SK-N-SH (cell line): ENCODE data around the gene BMPR1A. TPM values are rescaled to one million over a fixed set of nuclear protein-coding genes. Genes with fewer than 3 reads are reported as not detected.

Experiments used
- CTCF ChIA-PET: fragments of 300-600, 350-600 bp; formaldehyde crosslinking; extraction: SDS; loops from one replicate; lab custom pipeline; 2021; lab: Yijun Ruan, JAX
- POLR2A ChIA-PET: fragments of 350-600 bp; sonication (Branson Sonifier 250); formaldehyde crosslinking; extraction: SDS; loops from one replicate; lab custom pipeline; 2020; ENCODE audit warnings: antibody characterized with exemption, inconsistent platforms; lab: Yijun Ruan, JAX
- DNase-seq: peaks from one replicate; pipeline ENCODE4 v3.0.0; 2012
- H2AFZ ChIP-seq: fragments of 200-600 bp; sonication (generic); 2 replicates; pipeline ENCODE4 v1.8.1; 2016; ENCODE audit warnings: antibody characterized with exemption, mild to moderate bottlenecking, low read depth
- H3F3A ChIP-seq: fragments of 200-600 bp; sonication (generic); replicated peaks from 2 replicates; pipeline ENCODE3; 2016; ENCODE audit warnings: antibody characterized with exemption, mild to moderate bottlenecking; ENCODE audit not compliant: insufficient read depth
- H3K27ac ChIP-seq, 2 experiments: fragments of 200-500 bp in 1 of 2; fragments of 200-600 bp in 1 of 2; sonication (Bioruptor generic) in 1 of 2; sonication (generic), shearing (Covaris generic) in 1 of 2; 2 replicates each; pipeline versions ENCODE4 v1.5.1 to v1.6.1; 2014 to 2016; ENCODE audit warnings: low read depth in 2 of 2, inconsistent platforms in 1 of 2, low read length in 1 of 2, mild to moderate bottlenecking in 1 of 2, mixed read lengths in 1 of 2
- H3K27me3 ChIP-seq: fragments of 200-600 bp; sonication (generic), shearing (Covaris generic); 2 replicates; pipeline ENCODE4 v1.6.1; 2016; ENCODE audit warnings: mixed run types; ENCODE audit not compliant: insufficient read depth
- H3K36me3 ChIP-seq, 2 experiments: fragments of 200-500 bp in 1 of 2; fragments of 200-600 bp in 1 of 2; sonication (Bioruptor generic) in 1 of 2; sonication (generic) in 1 of 2; replicated peaks in 1 of 2; 2 replicates each; pipeline versions ENCODE3 to v1.5.1; 2014 to 2016; ENCODE audit warnings: low read length in 1 of 2, mild to moderate bottlenecking in 1 of 2; ENCODE audit not compliant: insufficient read depth in 2 of 2, control insufficient read depth in 1 of 2
- H3K4me1 ChIP-seq, 2 experiments: fragments of 200-500 bp in 1 of 2; fragments of 200-600 bp in 1 of 2; sonication (Bioruptor generic) in 1 of 2; sonication (generic), shearing (Covaris generic) in 1 of 2; 2 replicates each; pipeline versions ENCODE4 v1.5.1 to v1.6.1; 2014 to 2016; ENCODE audit warnings: low read depth in 1 of 2, low read length in 1 of 2, mixed run types in 1 of 2; ENCODE audit not compliant: insufficient read depth in 2 of 2, control insufficient read depth in 1 of 2
- H3K4me2 ChIP-seq: fragments of 200-600 bp; sonication (generic), shearing (Covaris generic); 2 replicates; pipeline ENCODE4 v1.6.1; 2017; ENCODE audit warnings: mixed run types
- H3K4me3 ChIP-seq, 2 experiments: fragments of 200-500 bp in 1 of 2; fragments of 200-600 bp in 1 of 2; sonication (Bioruptor generic) in 1 of 2; sonication (generic), shearing (Covaris generic) in 1 of 2; 2 replicates each; pipeline versions ENCODE4 v1.5.1 to v1.8.1; 2014 to 2016; ENCODE audit warnings: low read depth in 2 of 2, inconsistent platforms in 1 of 2, low read length in 1 of 2, mild to moderate bottlenecking in 1 of 2, mixed read lengths in 1 of 2, moderate library complexity in 1 of 2
- H3K79me2 ChIP-seq: fragments of 200-600 bp; sonication (generic); 2 replicates; pipeline ENCODE4 v1.8.1; 2017; ENCODE audit warnings: mild to moderate bottlenecking; ENCODE audit not compliant: insufficient read depth
- H3K9ac ChIP-seq: fragments of 200-600 bp; sonication (generic); 2 replicates; pipeline ENCODE4 v1.6.1; 2017; ENCODE audit warnings: mixed run types
- H3K9me2 ChIP-seq: fragments of 200-600 bp; sonication (generic); 2 replicates; pipeline ENCODE4 v1.6.1; 2017; ENCODE audit warnings: mixed run types
- H3K9me3 ChIP-seq: fragments of 200-600 bp; sonication (generic); 2 replicates; pipeline ENCODE4 v1.6.1; 2017; ENCODE audit warnings: mixed run types, mild to moderate bottlenecking, moderate library complexity
- H4K20me1 ChIP-seq: fragments of 200-600 bp; sonication (generic); 2 replicates; pipeline ENCODE4 v1.6.1; 2017; ENCODE audit warnings: mild to moderate bottlenecking, mixed run types; ENCODE audit not compliant: insufficient read depth
- CHD2 ChIP-seq: fragments of 150-350 bp; IDR thresholded peaks from 2 replicates; pipeline ENCODE4 v1.6.1; 2018; ENCODE audit warnings: low read length; ENCODE audit not compliant: partially characterized antibody
- ELF1 ChIP-seq: IDR thresholded peaks from 2 replicates; pipeline ENCODE4 v1.4.0; 2012
- EP300 ChIP-seq, 2 experiments: IDR thresholded peaks; 2 replicates each; pipeline versions ENCODE4 v1.4.0 to v1.6.1; 2012; ENCODE audit warnings: borderline replicate concordance in 1 of 2, low read depth in 1 of 2, low read length in 1 of 2
- FOSL2 ChIP-seq: IDR thresholded peaks from 2 replicates; pipeline ENCODE4 v1.4.0; 2012; ENCODE audit warnings: low read depth, mild to moderate bottlenecking, moderate library complexity, borderline replicate concordance
- FOXJ3 ChIP-seq: sonication (generic); formaldehyde crosslinking; IDR thresholded peaks from 2 replicates; pipeline ENCODE4 v1.5.1; 2020; ENCODE audit warnings: mild to moderate bottlenecking, missing genetic modification reagents
- JUND ChIP-seq: IDR thresholded peaks from 2 replicates; pipeline ENCODE4 v1.4.0; 2012
- MEF2A ChIP-seq: IDR thresholded peaks from 2 replicates; pipeline ENCODE4 v1.4.0; 2012; ENCODE audit warnings: low read depth, borderline replicate concordance
- NFIC ChIP-seq: IDR thresholded peaks from 2 replicates; pipeline ENCODE4 v1.4.0; 2012; ENCODE audit warnings: borderline replicate concordance
- NRF1 ChIP-seq: IDR thresholded peaks from 2 replicates; pipeline ENCODE4 v1.6.1; 2012; ENCODE audit warnings: low read depth, mild to moderate bottlenecking, low read length
- POLR2AphosphoS5 ChIP-seq: IDR thresholded peaks from 2 replicates; pipeline ENCODE4 v1.6.1; 2012; ENCODE audit warnings: low read depth, low read length
- RAD21 ChIP-seq: IDR thresholded peaks from 2 replicates; pipeline ENCODE4 v1.6.1; 2012; ENCODE audit warnings: mild to moderate bottlenecking, low read length
- RFX5 ChIP-seq: IDR thresholded peaks from 2 replicates; pipeline ENCODE4 v1.6.1; 2012; ENCODE audit warnings: mild to moderate bottlenecking, improper control_type of control experiment, low read length
- RXRA ChIP-seq: IDR thresholded peaks from 2 replicates; pipeline ENCODE4 v1.4.0; 2012; ENCODE audit warnings: low read depth, mild to moderate bottlenecking, borderline replicate concordance
- SIN3A ChIP-seq: IDR thresholded peaks from 2 replicates; pipeline ENCODE4 v1.6.1; 2012; ENCODE audit warnings: low read depth, mild to moderate bottlenecking, low read length, moderate library complexity, borderline replicate concordance
- SMC3 ChIP-seq: IDR thresholded peaks from 2 replicates; pipeline ENCODE4 v1.6.1; 2012; ENCODE audit warnings: low read depth, low read length, improper control_type of control experiment
- TAF1 ChIP-seq: IDR thresholded peaks from 2 replicates; pipeline ENCODE4 v1.6.1; 2012; ENCODE audit warnings: low read depth, mild to moderate bottlenecking, low read length, moderate library complexity, borderline replicate concordance
- WGBS: methylation state at CpG from one replicate; pipeline ENCODE4 v1.1.6; 2017; ENCODE audit warnings: low lambda C conversion rate; 5-methylcytosine and 5-hydroxymethylcytosine counted together
- polyA plus RNA-seq, 3 experiments: library from polyadenylated mRNA; depleted of rRNA; stranded (reverse); fragments of >200 nt; gene quantifications; 2 replicates each; pipeline ENCODE4 v1.2.3, GENCODE V29; 2012
- TF ChIP-seq, protein P1 (sequence below): IDR thresholded peaks from 2 replicates; pipeline ENCODE4 v1.4.0; 2012; ENCODE audit warnings: low read depth
- TF ChIP-seq, protein P2 (sequence below): fragments of 150-350 bp; IDR thresholded peaks from 2 replicates; pipeline ENCODE4 v1.6.1; 2017; ENCODE audit warnings: antibody characterized with exemption, low read length, low read depth, borderline replicate concordance
- TF ChIP-seq, protein P3 (sequence below): IDR thresholded peaks from 2 replicates; pipeline ENCODE4 v1.4.0; 2012; ENCODE audit warnings: low read depth, borderline replicate concordance
- TF ChIP-seq, protein P4 (sequence below): IDR thresholded peaks from 2 replicates; pipeline ENCODE4 v1.6.1; 2012; ENCODE audit warnings: mild to moderate bottlenecking, low read depth, low read length, moderate library complexity
- TF ChIP-seq, protein P5 (sequence below): IDR thresholded peaks from 2 replicates; pipeline ENCODE4; 2012
- TF ChIP-seq, protein P6 (sequence below): IDR thresholded peaks from 2 replicates; pipeline ENCODE4 v1.4.0; 2012; ENCODE audit warnings: low read depth, borderline replicate concordance

BMPR1A gene
- polyA plus RNA-seq, 1 of the 3 experiments (the other 2 are of a cell fraction), result 12.7 TPM

DNA sequence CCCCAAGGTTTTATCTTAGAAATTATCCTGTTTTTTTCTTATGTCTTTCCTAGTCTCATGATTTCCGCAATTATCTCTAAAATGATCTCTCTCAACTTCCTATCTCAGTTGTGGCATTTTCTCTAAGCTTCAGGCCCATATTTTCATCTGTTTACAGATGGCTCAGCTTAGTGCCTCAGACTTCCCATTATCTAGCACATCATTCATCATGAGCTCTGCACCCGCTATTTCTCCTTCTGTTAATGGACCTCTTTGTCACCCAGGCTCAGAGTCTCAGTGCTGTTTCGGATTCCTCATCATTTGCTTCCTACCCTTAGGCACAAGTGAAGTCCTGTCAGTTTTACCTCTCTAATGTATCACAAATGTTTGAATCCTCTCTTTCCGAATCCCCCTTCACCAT is 84.1 kb downstream of the BMPR1A start (continued):
- TF ChIP-seq, protein P1, sequence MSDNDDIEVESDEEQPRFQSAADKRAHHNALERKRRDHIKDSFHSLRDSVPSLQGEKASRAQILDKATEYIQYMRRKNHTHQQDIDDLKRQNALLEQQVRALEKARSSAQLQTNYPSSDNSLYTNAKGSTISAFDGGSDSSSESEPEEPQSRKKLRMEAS, result no peak
- TF ChIP-seq TAF1 (no peak), CHD2 (no peak), FOSL2 (no peak), POLR2AphosphoS5 (no peak), FOXJ3 (CRISPR knock-in tag) (no peak), EP300 (IDR thresholded peaks at IDR 0.05; ENCODE audit: borderline replicate concordance in 1 of 2, low read depth in 1 of 2, low read length in 1 of 2) (peak in 1 of 2 experiments; percentile 43; a peak in 1 of 4 replicates), ELF1 (no peak)
- TF ChIP-seq, protein P2, sequence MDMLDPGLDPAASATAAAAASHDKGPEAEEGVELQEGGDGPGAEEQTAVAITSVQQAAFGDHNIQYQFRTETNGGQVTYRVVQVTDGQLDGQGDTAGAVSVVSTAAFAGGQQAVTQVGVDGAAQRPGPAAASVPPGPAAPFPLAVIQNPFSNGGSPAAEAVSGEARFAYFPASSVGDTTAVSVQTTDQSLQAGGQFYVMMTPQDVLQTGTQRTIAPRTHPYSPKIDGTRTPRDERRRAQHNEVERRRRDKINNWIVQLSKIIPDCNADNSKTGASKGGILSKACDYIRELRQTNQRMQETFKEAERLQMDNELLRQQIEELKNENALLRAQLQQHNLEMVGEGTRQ, result no peak

DNA sequence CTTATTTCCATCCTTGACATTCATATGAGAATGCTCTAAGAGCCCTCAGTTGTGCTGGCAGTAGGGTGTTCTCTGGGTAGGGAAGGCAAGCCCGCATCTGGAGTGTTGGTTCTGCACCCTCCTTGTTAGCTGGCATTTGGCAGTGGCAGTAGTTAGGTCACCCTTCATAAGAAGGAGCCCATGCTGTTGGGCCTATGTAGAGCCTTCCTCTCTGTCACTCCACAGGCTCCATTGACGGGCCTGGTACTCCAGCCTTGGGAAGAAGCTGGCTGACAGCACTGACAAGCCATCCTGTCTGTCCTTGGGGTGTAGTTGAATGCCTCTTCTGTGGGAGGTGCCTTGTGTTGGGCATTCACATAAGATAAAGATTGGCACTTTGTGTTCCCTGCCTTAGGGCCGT is 89.7 kb downstream of the BMPR1A start:
- 89% methylated on average over 3 of the region's 3 CpGs for WGBS
- ChIA-PET CTCF (interaction anchor here (2.4 kb wide), 1 partner anchor 12 kb away, joined by 5 read pairs; no protein-coding TSS in a partner anchor), POLR2A (no interaction called here)
- DNase-seq, result no peak
- no peak overlapping the region for H2AFZ ChIP-seq
- no peaks in the 10 kb centered on the region for H3K9me3 ChIP-seq
- H3K79me2 ChIP-seq, result peaks cover 20% of the 10 kb centered on the region; the same call in 1 of the 2 replicates
- H3K36me3 ChIP-seq, result peaks cover 13 to 30% of the 10 kb centered on the region in 2 experiments
- no peaks in the 10 kb centered on the region; a peak in 1 of 4 replicates for H3K4me1 ChIP-seq
- no peak overlapping the region for H3K27ac ChIP-seq
- H3K4me3 ChIP-seq, result no peak overlapping the region
- H3F3A ChIP-seq, result no peaks in the 10 kb centered on the region
- no peaks in the 10 kb centered on the region for H3K27me3 ChIP-seq
- no peaks in the 10 kb centered on the region for H3K9me2 ChIP-seq
- H3K4me2 ChIP-seq, result no peak overlapping the region
- no peaks in the 10 kb centered on the region for H4K20me1 ChIP-seq
- H3K9ac ChIP-seq, result no peak overlapping the region
- TF ChIP-seq RXRA, result no peak
- TF ChIP-seq, protein P3, sequence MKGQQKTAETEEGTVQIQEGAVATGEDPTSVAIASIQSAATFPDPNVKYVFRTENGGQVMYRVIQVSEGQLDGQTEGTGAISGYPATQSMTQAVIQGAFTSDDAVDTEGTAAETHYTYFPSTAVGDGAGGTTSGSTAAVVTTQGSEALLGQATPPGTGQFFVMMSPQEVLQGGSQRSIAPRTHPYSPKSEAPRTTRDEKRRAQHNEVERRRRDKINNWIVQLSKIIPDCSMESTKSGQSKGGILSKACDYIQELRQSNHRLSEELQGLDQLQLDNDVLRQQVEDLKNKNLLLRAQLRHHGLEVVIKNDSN, result no peak
- TF ChIP-seq FOXJ3 (CRISPR knock-in tag), result no peak
- TF ChIP-seq, protein P4, sequence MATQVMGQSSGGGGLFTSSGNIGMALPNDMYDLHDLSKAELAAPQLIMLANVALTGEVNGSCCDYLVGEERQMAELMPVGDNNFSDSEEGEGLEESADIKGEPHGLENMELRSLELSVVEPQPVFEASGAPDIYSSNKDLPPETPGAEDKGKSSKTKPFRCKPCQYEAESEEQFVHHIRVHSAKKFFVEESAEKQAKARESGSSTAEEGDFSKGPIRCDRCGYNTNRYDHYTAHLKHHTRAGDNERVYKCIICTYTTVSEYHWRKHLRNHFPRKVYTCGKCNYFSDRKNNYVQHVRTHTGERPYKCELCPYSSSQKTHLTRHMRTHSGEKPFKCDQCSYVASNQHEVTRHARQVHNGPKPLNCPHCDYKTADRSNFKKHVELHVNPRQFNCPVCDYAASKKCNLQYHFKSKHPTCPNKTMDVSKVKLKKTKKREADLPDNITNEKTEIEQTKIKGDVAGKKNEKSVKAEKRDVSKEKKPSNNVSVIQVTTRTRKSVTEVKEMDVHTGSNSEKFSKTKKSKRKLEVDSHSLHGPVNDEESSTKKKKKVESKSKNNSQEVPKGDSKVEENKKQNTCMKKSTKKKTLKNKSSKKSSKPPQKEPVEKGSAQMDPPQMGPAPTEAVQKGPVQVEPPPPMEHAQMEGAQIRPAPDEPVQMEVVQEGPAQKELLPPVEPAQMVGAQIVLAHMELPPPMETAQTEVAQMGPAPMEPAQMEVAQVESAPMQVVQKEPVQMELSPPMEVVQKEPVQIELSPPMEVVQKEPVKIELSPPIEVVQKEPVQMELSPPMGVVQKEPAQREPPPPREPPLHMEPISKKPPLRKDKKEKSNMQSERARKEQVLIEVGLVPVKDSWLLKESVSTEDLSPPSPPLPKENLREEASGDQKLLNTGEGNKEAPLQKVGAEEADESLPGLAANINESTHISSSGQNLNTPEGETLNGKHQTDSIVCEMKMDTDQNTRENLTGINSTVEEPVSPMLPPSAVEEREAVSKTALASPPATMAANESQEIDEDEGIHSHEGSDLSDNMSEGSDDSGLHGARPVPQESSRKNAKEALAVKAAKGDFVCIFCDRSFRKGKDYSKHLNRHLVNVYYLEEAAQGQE, result no peak
- no peak for TF ChIP-seq FOSL2
- TF ChIP-seq MEF2A, result no peak
- no peak for TF ChIP-seq JUND
- TF ChIP-seq NFIC, result no peak
- TF ChIP-seq RFX5, result no peak
- no peak for TF ChIP-seq SIN3A
- no peak for TF ChIP-seq RAD21
- TF ChIP-seq, protein P5, sequence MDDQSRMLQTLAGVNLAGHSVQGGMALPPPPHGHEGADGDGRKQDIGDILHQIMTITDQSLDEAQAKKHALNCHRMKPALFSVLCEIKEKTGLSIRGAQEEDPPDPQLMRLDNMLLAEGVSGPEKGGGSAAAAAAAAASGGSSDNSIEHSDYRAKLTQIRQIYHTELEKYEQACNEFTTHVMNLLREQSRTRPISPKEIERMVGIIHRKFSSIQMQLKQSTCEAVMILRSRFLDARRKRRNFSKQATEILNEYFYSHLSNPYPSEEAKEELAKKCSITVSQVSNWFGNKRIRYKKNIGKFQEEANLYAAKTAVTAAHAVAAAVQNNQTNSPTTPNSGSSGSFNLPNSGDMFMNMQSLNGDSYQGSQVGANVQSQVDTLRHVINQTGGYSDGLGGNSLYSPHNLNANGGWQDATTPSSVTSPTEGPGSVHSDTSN, result no peak
- TF ChIP-seq SMC3, result no peak
- no peak for TF ChIP-seq TAF1
- TF ChIP-seq, protein P6, sequence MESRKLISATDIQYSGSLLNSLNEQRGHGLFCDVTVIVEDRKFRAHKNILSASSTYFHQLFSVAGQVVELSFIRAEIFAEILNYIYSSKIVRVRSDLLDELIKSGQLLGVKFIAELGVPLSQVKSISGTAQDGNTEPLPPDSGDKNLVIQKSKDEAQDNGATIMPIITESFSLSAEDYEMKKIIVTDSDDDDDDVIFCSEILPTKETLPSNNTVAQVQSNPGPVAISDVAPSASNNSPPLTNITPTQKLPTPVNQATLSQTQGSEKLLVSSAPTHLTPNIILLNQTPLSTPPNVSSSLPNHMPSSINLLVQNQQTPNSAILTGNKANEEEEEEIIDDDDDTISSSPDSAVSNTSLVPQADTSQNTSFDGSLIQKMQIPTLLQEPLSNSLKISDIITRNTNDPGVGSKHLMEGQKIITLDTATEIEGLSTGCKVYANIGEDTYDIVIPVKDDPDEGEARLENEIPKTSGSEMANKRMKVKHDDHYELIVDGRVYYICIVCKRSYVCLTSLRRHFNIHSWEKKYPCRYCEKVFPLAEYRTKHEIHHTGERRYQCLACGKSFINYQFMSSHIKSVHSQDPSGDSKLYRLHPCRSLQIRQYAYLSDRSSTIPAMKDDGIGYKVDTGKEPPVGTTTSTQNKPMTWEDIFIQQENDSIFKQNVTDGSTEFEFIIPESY, result no peak
- no peak for TF ChIP-seq POLR2AphosphoS5
- no peak for TF ChIP-seq NRF1
